Sigmoid colon (tissue), 4 donors: ENCODE data around the gene NCOR1.

Experiments used
- EP300 ChIP-seq, 4 donors: sonication (generic); formaldehyde crosslinking; IDR thresholded peaks; one replicate each; pipeline ENCODE4 v1.6.1; 2017; ENCODE audit warnings: antibody characterized with exemption in 4 of 4
- POLR2A ChIP-seq, 2 donors: fragments of 450-650 bp; IDR thresholded peaks; one replicate each; pipeline ENCODE4 v1.6.1; 2016; ENCODE audit warnings: antibody characterized with exemption in 2 of 2, mild to moderate bottlenecking in 2 of 2, moderate library complexity in 2 of 2
- TF ChIP-seq, protein P1 (sequence below), 4 experiments: fragments of 450-650 bp in 3 of 4; fragments of 200-600 bp in 1 of 4; IDR thresholded peaks; one replicate each; pipeline ENCODE4 v1.5.1; 2016 to 2019; ENCODE audit warnings: antibody characterized with exemption in 4 of 4, mild to moderate bottlenecking in 3 of 4, moderate library complexity in 2 of 4

DNA sequence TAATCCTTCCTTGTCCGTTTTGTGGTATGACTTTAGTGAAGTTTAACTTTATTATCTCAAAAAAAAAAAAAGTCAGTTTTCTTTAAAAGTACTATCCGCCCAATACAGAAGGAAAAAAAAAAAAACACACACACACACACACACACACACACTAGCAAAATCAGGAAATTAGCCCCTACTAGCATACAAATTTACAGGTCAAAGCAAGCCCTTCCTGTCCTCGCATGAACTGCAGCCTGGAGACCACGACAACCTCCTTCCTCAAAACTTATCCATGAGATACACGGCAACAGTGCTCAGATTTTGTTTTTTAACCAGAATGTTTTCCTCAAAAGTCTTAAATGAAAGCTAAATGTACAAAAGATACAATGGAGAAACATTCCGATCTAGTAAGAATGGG is 16.2 kb downstream of the NCOR1 start:
- TF ChIP-seq EP300 (IDR thresholded peaks at IDR 0.05), result no peak
- TF ChIP-seq, protein P1, sequence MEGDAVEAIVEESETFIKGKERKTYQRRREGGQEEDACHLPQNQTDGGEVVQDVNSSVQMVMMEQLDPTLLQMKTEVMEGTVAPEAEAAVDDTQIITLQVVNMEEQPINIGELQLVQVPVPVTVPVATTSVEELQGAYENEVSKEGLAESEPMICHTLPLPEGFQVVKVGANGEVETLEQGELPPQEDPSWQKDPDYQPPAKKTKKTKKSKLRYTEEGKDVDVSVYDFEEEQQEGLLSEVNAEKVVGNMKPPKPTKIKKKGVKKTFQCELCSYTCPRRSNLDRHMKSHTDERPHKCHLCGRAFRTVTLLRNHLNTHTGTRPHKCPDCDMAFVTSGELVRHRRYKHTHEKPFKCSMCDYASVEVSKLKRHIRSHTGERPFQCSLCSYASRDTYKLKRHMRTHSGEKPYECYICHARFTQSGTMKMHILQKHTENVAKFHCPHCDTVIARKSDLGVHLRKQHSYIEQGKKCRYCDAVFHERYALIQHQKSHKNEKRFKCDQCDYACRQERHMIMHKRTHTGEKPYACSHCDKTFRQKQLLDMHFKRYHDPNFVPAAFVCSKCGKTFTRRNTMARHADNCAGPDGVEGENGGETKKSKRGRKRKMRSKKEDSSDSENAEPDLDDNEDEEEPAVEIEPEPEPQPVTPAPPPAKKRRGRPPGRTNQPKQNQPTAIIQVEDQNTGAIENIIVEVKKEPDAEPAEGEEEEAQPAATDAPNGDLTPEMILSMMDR (IDR thresholded peaks at IDR 0.05), result no peak
- no peak for TF ChIP-seq POLR2A (IDR thresholded peaks at IDR 0.05)
